Measurements from ENCODE around the gene PCP2.

PCP2 gene

GRCh38 chr19:7657131-7657751 lies 23.7 kb upstream of the PCP2 start:
- H3K9ac ChIP-seq (ENCODE audit: low read depth, low read length): no peak overlapping the region

GRCh38 chr19:7655581-7655980 lies 22.1 kb upstream of the PCP2 start:
- no peak overlapping the region for H3K4me3 ChIP-seq (ENCODE audit: low read depth, low read length)
- H3K4me1 ChIP-seq (ENCODE audit: control insufficient read depth, insufficient read depth, low read length): no peaks in the 10 kb centered on the region
- H3K9me3 ChIP-seq (ENCODE audit: control insufficient read depth, insufficient read depth, low read length): no peaks in the 10 kb centered on the region
- H3K9ac ChIP-seq (ENCODE audit: low read depth, low read length): no peak overlapping the region
- peaks cover 12% of the 10 kb centered on the region for H3K27me3 ChIP-seq (ENCODE audit: control insufficient read depth, insufficient read depth, low read length)
- H3K36me3 ChIP-seq (ENCODE audit: control insufficient read depth, insufficient read depth, low read length): no peaks in the 10 kb centered on the region

More at GRCh38 chr19:7657131-7657751, 23.7 kb upstream of the PCP2 start:
- H3K36me3 ChIP-seq (ENCODE audit: control insufficient read depth, insufficient read depth, low read length): no peaks in the 10 kb centered on the region
- H3K4me3 ChIP-seq (ENCODE audit: low read depth, low read length): no peak overlapping the region
- H3K27me3 ChIP-seq (ENCODE audit: control insufficient read depth, insufficient read depth, low read length): peaks cover 8% of the 10 kb centered on the region
- H3K9me3 ChIP-seq (ENCODE audit: control insufficient read depth, insufficient read depth, low read length): no peaks in the 10 kb centered on the region
- no peaks in the 10 kb centered on the region for H3K4me1 ChIP-seq (ENCODE audit: control insufficient read depth, insufficient read depth, low read length)

GRCh38 chr19:7654401-7654800 lies 20.9 kb upstream of the PCP2 start:
- no peaks in the 10 kb centered on the region for H3K4me1 ChIP-seq (ENCODE audit: control insufficient read depth, insufficient read depth, low read length)
- no peaks in the 10 kb centered on the region for H3K9me3 ChIP-seq (ENCODE audit: control insufficient read depth, insufficient read depth, low read length)
- H3K36me3 ChIP-seq (ENCODE audit: control insufficient read depth, insufficient read depth, low read length): no peaks in the 10 kb centered on the region
- H3K27me3 ChIP-seq (ENCODE audit: control insufficient read depth, insufficient read depth, low read length): peaks cover 12% of the 10 kb centered on the region
- no peak overlapping the region for H3K9ac ChIP-seq (ENCODE audit: low read depth, low read length)
- H3K4me3 ChIP-seq (ENCODE audit: low read depth, low read length): no peak overlapping the region

GRCh38 chr19:7652061-7652641 lies 18.6 kb upstream of the PCP2 start:
- Histone ChIP-seq H3K27me3 (ENCODE audit: control insufficient read depth, insufficient read depth, low read length) (peaks cover 12% of the 10 kb centered on the region), H3K9me3 (ENCODE audit: control insufficient read depth, insufficient read depth, low read length) (no peaks in the 10 kb centered on the region), H3K9ac (ENCODE audit: low read depth, low read length) (no peak overlapping the region), H3K4me3 (ENCODE audit: low read depth, low read length) (peak overlapping the region; percentile 26), H3K4me1 (ENCODE audit: control insufficient read depth, insufficient read depth, low read length) (no peaks in the 10 kb centered on the region), H3K36me3 (ENCODE audit: control insufficient read depth, insufficient read depth, low read length) (no peaks in the 10 kb centered on the region)

GRCh38 chr19:7650148-7650547 lies 16.6 kb upstream of the PCP2 start:
- H3K4me3 ChIP-seq (ENCODE audit: low read depth, low read length): no peak overlapping the region
- no peaks in the 10 kb centered on the region for H3K9me3 ChIP-seq (ENCODE audit: control insufficient read depth, insufficient read depth, low read length)
- H3K27me3 ChIP-seq (ENCODE audit: control insufficient read depth, insufficient read depth, low read length): peaks cover 12% of the 10 kb centered on the region
- H3K36me3 ChIP-seq (ENCODE audit: control insufficient read depth, insufficient read depth, low read length): peaks cover 5% of the 10 kb centered on the region
- no peaks in the 10 kb centered on the region for H3K4me1 ChIP-seq (ENCODE audit: control insufficient read depth, insufficient read depth, low read length)
- no peak overlapping the region for H3K9ac ChIP-seq (ENCODE audit: low read depth, low read length)

GRCh38 chr19:7648265-7649014 lies 14.9 kb upstream of the PCP2 start:
- H3K36me3 ChIP-seq (ENCODE audit: control insufficient read depth, insufficient read depth, low read length): peaks cover 8% of the 10 kb centered on the region
- peaks cover 9% of the 10 kb centered on the region for H3K27me3 ChIP-seq (ENCODE audit: control insufficient read depth, insufficient read depth, low read length)
- no peaks in the 10 kb centered on the region for H3K4me1 ChIP-seq (ENCODE audit: control insufficient read depth, insufficient read depth, low read length)
- H3K9me3 ChIP-seq (ENCODE audit: control insufficient read depth, insufficient read depth, low read length): no peaks in the 10 kb centered on the region
- H3K9ac ChIP-seq (ENCODE audit: low read depth, low read length): no peak overlapping the region
- no peak overlapping the region for H3K4me3 ChIP-seq (ENCODE audit: low read depth, low read length)

- Histone ChIP-seq H3K36me3 (ENCODE audit: control insufficient read depth, insufficient read depth, low read length) (peaks cover 11% of the 10 kb centered on the region), H3K9ac (ENCODE audit: low read depth, low read length) (no peak overlapping the region), H3K4me1 (ENCODE audit: control insufficient read depth, insufficient read depth, low read length) (no peaks in the 10 kb centered on the region), H3K27me3 (ENCODE audit: control insufficient read depth, insufficient read depth, low read length) (peaks cover 3% of the 10 kb centered on the region), H3K4me3 (ENCODE audit: low read depth, low read length) (no peak overlapping the region), H3K9me3 (ENCODE audit: control insufficient read depth, insufficient read depth, low read length) (no peaks in the 10 kb centered on the region)
Measured at GRCh38 chr19:7647156-7647555, 13.6 kb upstream of the PCP2 start.

- peaks cover 14% of the 10 kb centered on the region for H3K36me3 ChIP-seq (ENCODE audit: control insufficient read depth, insufficient read depth, low read length)
- no peaks in the 10 kb centered on the region for H3K4me1 ChIP-seq (ENCODE audit: control insufficient read depth, insufficient read depth, low read length)
- H3K27me3 ChIP-seq (ENCODE audit: control insufficient read depth, insufficient read depth, low read length): peaks cover 3% of the 10 kb centered on the region
- H3K9me3 ChIP-seq (ENCODE audit: control insufficient read depth, insufficient read depth, low read length): no peaks in the 10 kb centered on the region
- H3K9ac ChIP-seq (ENCODE audit: low read depth, low read length): no peak overlapping the region
- H3K4me3 ChIP-seq (ENCODE audit: low read depth, low read length): no peak overlapping the region
Measured at GRCh38 chr19:7646426-7646700, 12.8 kb upstream of the PCP2 start.

- no peak overlapping the region for H3K4me3 ChIP-seq (ENCODE audit: low read depth, low read length)
- no peaks in the 10 kb centered on the region for H3K4me1 ChIP-seq (ENCODE audit: control insufficient read depth, insufficient read depth, low read length)
- H3K27me3 ChIP-seq (ENCODE audit: control insufficient read depth, insufficient read depth, low read length): peaks cover 1% of the 10 kb centered on the region
- no peak overlapping the region for H3K9ac ChIP-seq (ENCODE audit: low read depth, low read length)
- H3K9me3 ChIP-seq (ENCODE audit: control insufficient read depth, insufficient read depth, low read length): no peaks in the 10 kb centered on the region
- H3K36me3 ChIP-seq (ENCODE audit: control insufficient read depth, insufficient read depth, low read length): peaks cover 14% of the 10 kb centered on the region
Measured at GRCh38 chr19:7645656-7646425, 12.3 kb upstream of the PCP2 start.

- H3K27me3 ChIP-seq (ENCODE audit: control insufficient read depth, insufficient read depth, low read length): no peaks in the 10 kb centered on the region
- no peak overlapping the region for H3K4me3 ChIP-seq (ENCODE audit: low read depth, low read length)
- no peak overlapping the region for H3K9ac ChIP-seq (ENCODE audit: low read depth, low read length)
- no peaks in the 10 kb centered on the region for H3K9me3 ChIP-seq (ENCODE audit: control insufficient read depth, insufficient read depth, low read length)
- no peaks in the 10 kb centered on the region for H3K4me1 ChIP-seq (ENCODE audit: control insufficient read depth, insufficient read depth, low read length)
- H3K36me3 ChIP-seq (ENCODE audit: control insufficient read depth, insufficient read depth, low read length): peaks cover 14% of the 10 kb centered on the region
Measured at GRCh38 chr19:7645163-7645562, 11.6 kb upstream of the PCP2 start.

GRCh38 chr19:7644550-7644877 lies 11.0 kb upstream of the PCP2 start:
- Histone ChIP-seq H3K36me3 (ENCODE audit: control insufficient read depth, insufficient read depth, low read length) (peaks cover 14% of the 10 kb centered on the region), H3K9me3 (ENCODE audit: control insufficient read depth, insufficient read depth, low read length) (no peaks in the 10 kb centered on the region), H3K9ac (ENCODE audit: low read depth, low read length) (no peak overlapping the region), H3K4me3 (ENCODE audit: low read depth, low read length) (no peak overlapping the region), H3K27me3 (ENCODE audit: control insufficient read depth, insufficient read depth, low read length) (no peaks in the 10 kb centered on the region), H3K4me1 (ENCODE audit: control insufficient read depth, insufficient read depth, low read length) (no peaks in the 10 kb centered on the region)
